CD4-positive, alpha-beta memory T cell (primary cell): ENCODE data around the gene ATP5F1E. TPM values are rescaled to one million over a fixed set of nuclear protein-coding genes. Genes with fewer than 3 reads are reported as not detected.

Experiments used
- CTCF ChIA-PET: fragments of 350-600 bp; sonication (Branson Sonifier 250); formaldehyde crosslinking; loops from one replicate; lab custom pipeline; 2021; ENCODE audit warnings: inconsistent platforms; ENCODE audit not compliant: partially characterized antibody; lab: Charles Lee
- POLR2A ChIA-PET: fragments of 350-600 bp; sonication (Branson Sonifier 250); formaldehyde crosslinking; loops from one replicate; lab custom pipeline; 2021; ENCODE audit not compliant: partially characterized antibody; lab: Charles Lee
- DNase-seq, 5 donors: peaks; one replicate each; pipeline versions ENCODE4 v3.0.0 to v3.0.0-alpha.2; 2020 to 2022; ENCODE audit warnings: mixed read lengths in 1 of 5
- H3K27ac ChIP-seq: one replicate; pipeline ENCODE4 v1.7.0; 2013; ENCODE audit warnings: low read depth, low read length
- H3K27me3 ChIP-seq: 2 replicates; pipeline ENCODE4 v1.7.0; 2013; ENCODE audit warnings: mild to moderate bottlenecking, low read length, moderate library complexity; ENCODE audit not compliant: insufficient read depth
- H3K36me3 ChIP-seq: 2 replicates; pipeline ENCODE4 v1.7.0; 2013; ENCODE audit warnings: mild to moderate bottlenecking, low read length, moderate library complexity; ENCODE audit not compliant: insufficient read depth
- H3K4me1 ChIP-seq: 2 replicates; pipeline ENCODE4 v1.7.0; 2013; ENCODE audit warnings: mild to moderate bottlenecking, low read length, moderate library complexity; ENCODE audit not compliant: insufficient read depth
- H3K4me3 ChIP-seq, 2 donors: one replicate each; pipeline ENCODE4 v1.7.0; 2013; ENCODE audit warnings: low read length in 2 of 2, mild to moderate bottlenecking in 1 of 2
- H3K9me3 ChIP-seq, 2 donors: one replicate each; pipeline ENCODE4 v1.7.0; 2013; ENCODE audit warnings: low read length in 2 of 2, control low read depth in 1 of 2; ENCODE audit not compliant: control insufficient read depth in 1 of 2
- H3K27ac Mint-ChIP-seq, 7 donors: one replicate each; pipeline ENCODE4 v1.8.0; 2020 to 2021; ENCODE audit warnings: mixed read lengths in 7 of 7, mild to moderate bottlenecking in 6 of 7, inconsistent platforms in 3 of 7, moderate library complexity in 3 of 7
- H3K27me3 Mint-ChIP-seq, 2 donors: one replicate each; pipeline ENCODE4 v1.8.0; 2020 to 2021; ENCODE audit warnings: mixed read lengths in 2 of 2
- H3K36me3 Mint-ChIP-seq, 2 donors: one replicate each; pipeline ENCODE4 v1.8.0; 2020 to 2021; ENCODE audit warnings: mixed read lengths in 2 of 2, inconsistent platforms in 1 of 2, mild to moderate bottlenecking in 1 of 2
- H3K4me1 Mint-ChIP-seq, 4 donors: one replicate each; pipeline ENCODE4 v1.8.0; 2020 to 2021; ENCODE audit warnings: mixed read lengths in 4 of 4, mild to moderate bottlenecking in 1 of 4
- H3K4me3 Mint-ChIP-seq, 8 donors: one replicate each; pipeline ENCODE4 v1.8.0; 2020 to 2021; ENCODE audit warnings: mixed read lengths in 8 of 8, mild to moderate bottlenecking in 7 of 8, moderate library complexity in 6 of 8, inconsistent platforms in 3 of 8
- H3K9me3 Mint-ChIP-seq, 8 donors: one replicate each; pipeline ENCODE4 v1.8.0; 2020 to 2021; ENCODE audit warnings: mixed read lengths in 8 of 8, mild to moderate bottlenecking in 5 of 8, inconsistent platforms in 3 of 8, moderate library complexity in 1 of 8
- intact Hi-C: fragments of 100-400 bp; cut with micrococcal nuclease; formaldehyde crosslinking; loops from one replicate; pipeline ENCODE4 v1.15.1; 2023
- polyA plus RNA-seq, 2 donors: library from polyadenylated mRNA; unstranded; fragments of 300-500 nt; fragmentation: Illumina TruSeq; gene quantifications; one replicate each; pipeline ENCODE4 v1.2.3, GENCODE V29; 2021
- total RNA-seq, 2 experiments: library from RNA; stranded (reverse); gene quantifications; one replicate each; pipeline ENCODE4 v1.2.3, GENCODE V29; 2021

Gene ATP5F1E
- total and polyA plus RNA-seq, 4 experiments from 2014 or later = 76.9 to 102 (median 80.9) TPM

DNA sequence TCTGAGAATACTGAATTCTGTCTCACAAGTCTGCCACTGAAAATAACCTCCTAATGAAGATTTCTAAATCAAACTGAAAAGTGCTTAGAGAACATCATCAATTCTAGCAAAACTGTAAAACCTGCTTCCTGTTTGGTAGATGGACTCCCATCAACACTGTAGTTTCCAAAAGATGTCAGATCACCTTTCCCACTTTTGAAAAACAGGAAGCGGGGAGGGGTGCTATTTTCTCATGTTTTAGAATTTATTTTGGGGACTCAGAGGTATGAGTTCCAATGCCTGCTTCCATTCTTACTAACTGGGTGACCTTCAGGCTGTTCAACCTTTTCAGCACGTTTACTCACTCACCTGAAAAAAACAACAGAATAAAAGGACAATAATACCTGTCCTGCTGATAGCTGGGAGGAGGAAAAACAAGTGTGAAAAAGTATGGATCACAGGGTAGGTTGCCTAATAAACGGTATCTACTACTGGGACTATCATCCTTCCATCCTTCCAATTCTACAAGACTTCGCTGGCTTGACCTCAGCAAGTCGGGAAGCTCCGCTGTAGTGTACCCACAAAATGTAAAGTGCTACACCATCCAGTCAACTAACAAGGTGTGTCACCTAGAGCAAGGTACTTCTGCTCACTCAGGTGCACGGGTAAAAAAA is 1.1 kb downstream of the ATP5F1E start:
- Histone ChIP-seq H3K4me3 (peak overlapping the region; percentile 71 to 82), H3K36me3 (peaks cover 50% of the 10 kb centered on the region), H3K27ac (peak overlapping the region; percentile 82), H3K27me3 (no peaks in the 10 kb centered on the region), H3K4me1 (peaks cover 61% of the 10 kb centered on the region), H3K9me3 (no peaks in the 10 kb centered on the region)
- Mint-ChIP-seq H3K27me3 (no peaks in the 10 kb centered on the region), H3K4me1 (peaks cover 48 to 69% (median 58%) of the 10 kb centered on the region in 4 donors), H3K27ac (peak overlapping the region; percentile 93 to 96 (median 96)), H3K9me3 (peaks cover 0 to 2% (median 0%) of the 10 kb centered on the region in 8 donors), H3K4me3 (peak overlapping the region; percentile 91 to 97 (median 94)), H3K36me3 (peaks cover 50 to 75% of the 10 kb centered on the region in 2 donors)
- intact Hi-C loops = loop anchor here (5.0 to 10.0 kb wide), 3 partner anchors 131 to 1636 kb away; partner anchors contain the start of genes RAB22A, RBM38 and ZNF831
- no peak for DNase-seq
- CTCF ChIA-PET = interaction anchor here (0.8 to 2.0 kb wide), 7 partner anchors 10 to 176 kb away, joined by 3 to 6 read pairs (median 3); no protein-coding TSS in a partner anchor
- POLR2A ChIA-PET = interaction anchor here (1.0 to 3.8 kb wide), 20 partner anchors 8 to 379 kb away, joined by 3 to 104 read pairs (median 12); partner anchors contain the start of genes NELFCD, PRELID3B, STX16 and ZNF831

DNA sequence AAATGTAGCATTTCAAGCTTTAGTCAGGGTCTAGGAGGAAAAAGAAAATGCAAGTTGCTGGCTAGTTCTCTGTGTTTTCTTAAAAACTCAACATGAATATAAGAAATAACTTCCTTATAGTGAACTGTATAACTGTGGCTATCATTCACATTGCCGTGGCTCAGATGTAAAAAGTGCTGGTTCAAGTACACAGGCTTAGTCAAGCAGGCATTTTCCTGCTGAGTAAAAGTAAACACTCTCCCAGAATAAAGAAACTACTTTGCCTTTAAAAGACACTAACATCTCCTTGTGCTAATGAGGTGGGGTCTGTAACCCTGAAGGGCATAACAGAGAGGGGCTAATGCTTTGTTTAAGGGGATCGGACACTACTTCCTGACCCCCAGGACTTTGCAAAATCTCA is 3.3 kb downstream of the ATP5F1E start:
- peak overlapping the region; percentile 11 for H3K27ac ChIP-seq
- H3K36me3 ChIP-seq = peaks cover 60% of the 10 kb centered on the region
- ChIA-PET POLR2A (interaction anchor here (0.6 to 1.0 kb wide), 2 partner anchors 18 to 47 kb away, joined by 3 read pairs; no protein-coding TSS in a partner anchor), CTCF (no interaction called here)
- H3K4me3 Mint-ChIP-seq = peak overlapping the region; percentile 33 to 96 (median 54)
- H3K4me3 ChIP-seq = no peak overlapping the region
- H3K27me3 ChIP-seq = no peaks in the 10 kb centered on the region
- no peaks in the 10 kb centered on the region for H3K27me3 Mint-ChIP-seq
- H3K27ac Mint-ChIP-seq = peak overlapping the region; percentile 40 to 86 (median 74)
- H3K9me3 ChIP-seq = no peaks in the 10 kb centered on the region
- intact Hi-C loops = no loop called here
- H3K4me1 Mint-ChIP-seq = peaks cover 47 to 74% (median 61%) of the 10 kb centered on the region in 4 donors
- peaks cover 62% of the 10 kb centered on the region for H3K4me1 ChIP-seq
- peaks cover 57 to 77% of the 10 kb centered on the region in 2 donors for H3K36me3 Mint-ChIP-seq
- no peak for DNase-seq
- H3K9me3 Mint-ChIP-seq = peaks cover 0 to 2% (median 0%) of the 10 kb centered on the region in 8 donors

DNA sequence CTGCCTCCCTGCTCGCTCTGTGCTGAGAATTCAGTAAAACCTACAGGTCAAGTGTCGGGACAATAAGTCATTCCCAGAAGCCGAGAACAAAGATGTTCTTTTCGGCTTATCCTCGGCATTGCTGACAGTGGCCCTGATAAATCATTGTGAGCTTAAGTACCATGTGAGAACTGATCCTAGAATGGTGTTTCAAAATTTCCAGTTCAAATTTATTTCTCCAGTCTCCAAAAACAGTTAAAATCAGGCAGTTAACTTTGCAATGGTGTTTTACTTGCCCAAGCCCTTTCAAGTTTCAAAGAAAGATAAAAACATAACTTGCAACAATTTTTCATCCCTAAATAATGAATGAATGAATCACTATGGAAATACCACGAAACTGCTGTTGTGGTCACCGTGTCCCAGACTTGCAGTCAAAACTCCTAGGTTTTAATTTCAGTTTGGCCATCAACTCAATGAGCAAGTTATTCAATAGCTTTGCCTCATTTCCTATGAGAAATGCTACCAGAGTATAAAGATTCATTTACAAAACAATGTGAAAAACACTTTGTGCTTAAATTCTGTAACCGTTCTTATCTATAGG is 4.3 kb downstream of the ATP5F1E start:
- H3K36me3 ChIP-seq = peaks cover 69% of the 10 kb centered on the region
- H3K4me3 ChIP-seq = no peak overlapping the region
- no peak overlapping the region for H3K27ac ChIP-seq
- peak overlapping the region in 3 of 7 donors; percentile 31 to 86 (median 44) for H3K27ac Mint-ChIP-seq
- H3K27me3 ChIP-seq = no peaks in the 10 kb centered on the region
- peaks cover 0 to 2% (median 0%) of the 10 kb centered on the region in 8 donors for H3K9me3 Mint-ChIP-seq
- H3K4me1 Mint-ChIP-seq = peaks cover 48 to 73% (median 60%) of the 10 kb centered on the region in 4 donors
- H3K36me3 Mint-ChIP-seq = peaks cover 65 to 83% of the 10 kb centered on the region in 2 donors
- H3K4me1 ChIP-seq = peaks cover 59% of the 10 kb centered on the region
- CTCF ChIA-PET = no interaction called here
- DNase-seq = no peak
- intact Hi-C loops = no loop called here
- POLR2A ChIA-PET = no interaction called here
- peak overlapping the region in 2 of 8 donors; percentile 11 to 26 for H3K4me3 Mint-ChIP-seq
- no peaks in the 10 kb centered on the region for H3K9me3 ChIP-seq
- no peaks in the 10 kb centered on the region for H3K27me3 Mint-ChIP-seq

DNA sequence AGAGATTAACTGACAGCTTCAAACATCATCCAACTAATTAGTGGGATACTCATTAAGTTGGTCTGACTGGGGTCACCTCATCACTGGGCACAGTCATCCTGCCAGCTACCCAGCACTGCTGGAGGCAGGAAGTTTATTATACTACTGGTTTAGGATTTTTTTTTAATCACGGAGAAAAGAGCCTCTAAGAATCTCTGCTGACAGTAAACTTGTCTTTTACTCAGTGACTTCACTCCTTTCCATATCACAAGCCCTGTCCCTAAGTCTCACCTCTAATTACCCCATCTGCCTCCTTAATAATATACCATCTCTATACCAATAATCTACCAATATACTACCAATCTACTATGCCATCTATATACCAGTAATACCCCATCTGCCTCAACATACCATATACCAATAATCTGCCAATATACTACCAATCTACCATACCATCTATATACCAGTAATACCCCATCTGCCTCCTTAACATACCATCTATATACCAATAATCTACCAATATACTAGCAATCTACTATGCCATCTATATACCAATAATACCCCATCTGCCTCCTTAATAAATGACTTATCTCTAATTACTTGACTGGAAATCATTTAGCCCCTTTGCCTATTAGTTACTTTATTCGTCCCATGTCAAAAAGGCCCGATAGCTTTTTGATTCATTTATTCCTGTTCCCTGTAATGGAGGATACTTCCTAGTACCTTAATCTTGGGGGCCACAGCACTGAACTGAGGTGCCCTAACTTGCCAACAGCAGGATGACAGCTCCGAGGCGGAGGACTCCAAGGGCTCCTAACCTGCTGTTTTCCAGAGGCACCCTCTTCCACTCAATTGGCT is 5.0 kb downstream of the ATP5F1E start:
- H3K27me3 Mint-ChIP-seq = no peaks in the 10 kb centered on the region
- no peak overlapping the region for H3K4me3 ChIP-seq
- no peaks in the 10 kb centered on the region for H3K27me3 ChIP-seq
- peaks cover 71 to 87% of the 10 kb centered on the region in 2 donors for H3K36me3 Mint-ChIP-seq
- peaks cover 55% of the 10 kb centered on the region for H3K4me1 ChIP-seq
- POLR2A ChIA-PET = no interaction called here
- H3K9me3 ChIP-seq = no peaks in the 10 kb centered on the region
- CTCF ChIA-PET = interaction anchor here (1.9 kb wide), 1 partner anchor 160 kb away, joined by 4 read pairs; no protein-coding TSS in a partner anchor
- peaks cover 0 to 1% (median 0%) of the 10 kb centered on the region in 8 donors for H3K9me3 Mint-ChIP-seq
- H3K4me1 Mint-ChIP-seq = peaks cover 48 to 69% (median 57%) of the 10 kb centered on the region in 4 donors
- H3K27ac Mint-ChIP-seq = peak overlapping the region in 6 of 7 donors; percentile 26 to 44 (median 36)
- no peak overlapping the region for H3K27ac ChIP-seq
- intact Hi-C loops = no loop called here
- DNase-seq = no peak
- H3K36me3 ChIP-seq = peaks cover 75% of the 10 kb centered on the region
- peak overlapping the region in 5 of 8 donors; percentile 0 to 33 (median 11) for H3K4me3 Mint-ChIP-seq

DNA sequence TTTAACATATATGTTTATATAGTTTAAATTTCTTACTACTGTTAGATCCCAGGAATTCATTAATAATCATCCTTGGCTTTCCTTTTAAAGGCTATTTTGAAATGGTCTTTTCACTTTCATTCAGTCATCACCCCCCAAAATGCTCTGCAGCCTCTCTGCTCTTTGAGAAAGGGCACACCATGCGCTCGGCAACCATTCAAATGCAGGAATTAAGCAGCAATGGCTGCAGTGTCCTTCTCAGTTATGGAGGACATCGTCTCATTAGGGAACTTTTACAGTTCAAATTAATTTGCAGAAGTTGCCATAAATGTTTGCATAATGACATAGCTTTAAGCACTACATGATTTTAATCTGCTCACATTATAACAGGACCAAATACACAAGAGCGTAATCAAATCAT is 6.6 kb downstream of the ATP5F1E start:
- Mint-ChIP-seq H3K4me1 (peaks cover 41 to 59% (median 47%) of the 10 kb centered on the region in 4 donors), H3K9me3 (no peaks in the 10 kb centered on the region), H3K4me3 (no peak overlapping the region), H3K36me3 (peaks cover 67 to 79% of the 10 kb centered on the region in 2 donors), H3K27ac (peak overlapping the region in 1 of 7 donors; percentile 42), H3K27me3 (no peaks in the 10 kb centered on the region)
- DNase-seq = no peak
- ChIA-PET CTCF (interaction anchor here (1.9 kb wide), 1 partner anchor 158 kb away, joined by 4 read pairs; no protein-coding TSS in a partner anchor), POLR2A (no interaction called here)
- H3K9me3 ChIP-seq = no peaks in the 10 kb centered on the region
- H3K27me3 ChIP-seq = no peaks in the 10 kb centered on the region
- H3K4me3 ChIP-seq = no peak overlapping the region
- intact Hi-C loops = no loop called here
- H3K4me1 ChIP-seq = peaks cover 45% of the 10 kb centered on the region
- no peak overlapping the region for H3K27ac ChIP-seq
- H3K36me3 ChIP-seq = peaks cover 79% of the 10 kb centered on the region

DNA sequence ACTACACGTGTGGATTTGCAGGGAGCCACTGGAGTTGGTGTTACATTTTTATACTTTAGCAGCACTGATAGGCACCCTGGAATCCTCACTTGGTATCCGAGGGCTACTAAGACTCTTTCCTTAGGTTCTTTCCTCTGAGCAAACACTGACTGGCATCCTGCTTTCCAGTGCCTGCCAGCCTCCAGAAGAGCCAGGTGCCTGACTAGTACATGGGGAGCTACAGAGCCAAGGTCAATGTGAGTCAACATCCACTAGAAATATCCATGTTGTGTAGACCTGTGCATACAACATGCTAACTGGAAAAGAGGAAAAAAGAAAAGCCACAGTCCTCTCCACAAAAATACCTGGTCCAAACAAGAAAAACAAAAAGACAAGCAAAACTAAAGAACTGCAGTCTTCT is 7.0 kb downstream of the ATP5F1E start:
- no peaks in the 10 kb centered on the region for H3K27me3 ChIP-seq
- intact Hi-C loops = no loop called here
- Mint-ChIP-seq H3K27me3 (no peaks in the 10 kb centered on the region), H3K9me3 (no peaks in the 10 kb centered on the region), H3K27ac (peak overlapping the region in 1 of 7 donors; percentile 42), H3K4me1 (peaks cover 37 to 55% (median 43%) of the 10 kb centered on the region in 4 donors), H3K4me3 (no peak overlapping the region), H3K36me3 (peaks cover 64 to 75% of the 10 kb centered on the region in 2 donors)
- no peak overlapping the region for H3K27ac ChIP-seq
- peaks cover 77% of the 10 kb centered on the region for H3K36me3 ChIP-seq
- no peak overlapping the region for H3K4me3 ChIP-seq
- CTCF ChIA-PET = interaction anchor here (1.9 kb wide), 1 partner anchor 158 kb away, joined by 4 read pairs; no protein-coding TSS in a partner anchor
- no peaks in the 10 kb centered on the region for H3K9me3 ChIP-seq
- POLR2A ChIA-PET = interaction anchor here (0.9 kb wide), 1 partner anchor 20 kb away, joined by 3 read pairs; no protein-coding TSS in a partner anchor
- H3K4me1 ChIP-seq = peaks cover 41% of the 10 kb centered on the region
- DNase-seq = no peak
